NT2/D1 (cell line): ENCODE results near the gene FCGR3B.
"Not testable (repeated sequence)": the region's sequence is repeated elsewhere in the genome, so short reads cannot be mapped to it uniquely, and the experiment has no call there.

Experiments used
- DNase-seq: peaks from one replicate; pipeline ENCODE4 v3.0.0-alpha.2; 2011; ENCODE audit warnings: low read depth, low spot score
- H3K27me3 ChIP-seq: 2 replicates; pipeline ENCODE4 v1.6.0; 2011; ENCODE audit warnings: mild to moderate bottlenecking; ENCODE audit not compliant: insufficient read length, insufficient read depth
- H3K36me3 ChIP-seq: 2 replicates; pipeline ENCODE4 v1.6.1; 2011; ENCODE audit warnings: mild to moderate bottlenecking, low read length, mixed read lengths; ENCODE audit not compliant: insufficient read depth, insufficient read length
- H3K4me1 ChIP-seq: 2 replicates; pipeline ENCODE4 v1.5.1; 2011; ENCODE audit not compliant: insufficient read depth, insufficient read length
- H3K4me3 ChIP-seq: 2 replicates; pipeline ENCODE4 v1.5.1; 2011; ENCODE audit warnings: low read depth; ENCODE audit not compliant: insufficient read length
- H3K9ac ChIP-seq: 2 replicates; pipeline ENCODE4 v1.6.0; 2011; ENCODE audit warnings: low read depth; ENCODE audit not compliant: insufficient read length
- H3K9me3 ChIP-seq: 2 replicates; pipeline ENCODE4 v1.5.1; 2011; ENCODE audit warnings: mild to moderate bottlenecking, low read length; ENCODE audit not compliant: insufficient read depth

Gene FCGR3B

GRCh38 chr1:161594269-161594984 is 36.5 kb downstream of the FCGR3B start:
- not testable (repeated sequence) for DNase-seq, H3K9me3 ChIP-seq, H3K4me1 ChIP-seq, H3K36me3 ChIP-seq, H3K9ac ChIP-seq, H3K4me3 ChIP-seq, H3K27me3 ChIP-seq

DNA sequence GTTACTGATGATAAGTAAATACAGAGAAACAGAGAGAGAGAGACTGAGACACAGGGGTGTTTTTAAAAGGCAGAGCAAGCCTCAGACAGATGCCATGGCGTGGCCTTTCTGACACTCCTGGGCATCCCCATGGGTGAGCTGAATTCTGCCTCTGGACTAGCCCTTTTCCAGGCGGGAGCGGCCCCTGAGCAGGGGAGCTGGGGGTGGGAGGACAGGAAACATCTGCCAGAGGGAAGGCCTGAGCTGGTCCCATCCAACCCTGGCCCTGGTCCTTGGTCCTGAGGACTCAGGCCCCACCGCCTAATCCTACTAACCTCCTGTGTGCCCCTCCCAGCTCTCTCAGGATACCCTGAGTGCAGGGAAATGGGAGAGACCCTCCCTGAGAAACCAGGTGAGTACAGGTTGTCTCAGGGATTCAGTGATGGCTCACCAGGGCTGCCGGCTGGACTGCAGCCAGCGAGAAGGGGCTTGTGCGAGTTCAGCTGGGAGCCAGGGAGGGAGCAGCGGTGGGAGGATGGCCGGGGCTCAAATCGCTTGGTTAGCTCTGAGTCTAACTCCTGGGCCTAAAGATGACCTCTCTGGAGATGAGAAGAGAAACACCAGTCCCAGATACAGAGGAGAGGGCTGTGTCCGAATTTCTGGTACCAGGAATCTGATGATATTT is 37.8 kb downstream of the FCGR3B start:
- not testable (repeated sequence) for H3K4me3 ChIP-seq, H3K9ac ChIP-seq, H3K36me3 ChIP-seq, H3K4me1 ChIP-seq, H3K9me3 ChIP-seq, H3K27me3 ChIP-seq, DNase-seq

- H3K4me1 ChIP-seq, H3K9me3 ChIP-seq, H3K4me3 ChIP-seq, H3K36me3 ChIP-seq, H3K27me3 ChIP-seq, DNase-seq, H3K9ac ChIP-seq: not testable (repeated sequence)
Observed at GRCh38 chr1:161592586-161592985, 38.4 kb downstream of the FCGR3B start.

- not testable (repeated sequence) for H3K4me1 ChIP-seq, H3K4me3 ChIP-seq, DNase-seq, H3K27me3 ChIP-seq, H3K9ac ChIP-seq, H3K9me3 ChIP-seq, H3K36me3 ChIP-seq
Observed at GRCh38 chr1:161589920-161590319, 41.1 kb downstream of the FCGR3B start.

GRCh38 chr1:161589365-161589764 is 41.6 kb downstream of the FCGR3B start:
- DNase-seq, H3K36me3 ChIP-seq, H3K4me1 ChIP-seq, H3K9me3 ChIP-seq, H3K27me3 ChIP-seq, H3K9ac ChIP-seq, H3K4me3 ChIP-seq: not testable (repeated sequence)

DNA sequence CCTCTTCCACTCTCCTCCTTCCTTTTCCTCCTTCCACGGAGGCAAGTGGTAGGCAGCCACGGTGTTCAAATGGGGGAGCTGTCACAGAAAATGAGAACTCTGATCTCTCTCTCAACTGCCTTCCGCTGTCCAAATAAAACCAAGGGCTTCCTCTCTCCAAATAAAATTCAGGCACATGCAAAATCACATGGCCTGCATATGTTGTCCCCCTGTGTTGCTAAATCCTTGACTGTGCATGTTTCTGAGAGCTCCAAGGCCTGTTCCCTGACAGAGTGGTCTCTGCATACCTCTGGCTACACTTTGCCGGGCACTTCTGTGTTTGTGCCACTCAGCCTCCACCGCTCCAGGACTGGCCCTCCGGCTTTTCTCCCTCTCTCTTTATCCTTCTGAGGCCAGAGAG is 42.4 kb downstream of the FCGR3B start:
- not testable (repeated sequence) for H3K4me1 ChIP-seq, H3K4me3 ChIP-seq, H3K9ac ChIP-seq, H3K9me3 ChIP-seq, H3K36me3 ChIP-seq, DNase-seq, H3K27me3 ChIP-seq

GRCh38 chr1:161582882-161583281 is 48.1 kb downstream of the FCGR3B start:
- DNase-seq, H3K9ac ChIP-seq, H3K4me1 ChIP-seq, H3K9me3 ChIP-seq, H3K4me3 ChIP-seq, H3K27me3 ChIP-seq, H3K36me3 ChIP-seq: not testable (repeated sequence)

- not testable (repeated sequence) for H3K4me1 ChIP-seq, H3K4me3 ChIP-seq, H3K36me3 ChIP-seq, H3K27me3 ChIP-seq, DNase-seq, H3K9me3 ChIP-seq, H3K9ac ChIP-seq
Observed at GRCh38 chr1:161580879-161581537, 50.0 kb downstream of the FCGR3B start.

- H3K27me3 ChIP-seq, H3K36me3 ChIP-seq, H3K9ac ChIP-seq, H3K4me1 ChIP-seq, H3K4me3 ChIP-seq, H3K9me3 ChIP-seq, DNase-seq: not testable (repeated sequence)
Observed at GRCh38 chr1:161579856-161580507, 51.0 kb downstream of the FCGR3B start.

GRCh38 chr1:161576676-161577075 is 54.3 kb downstream of the FCGR3B start:
- H3K36me3 ChIP-seq, H3K4me1 ChIP-seq, H3K27me3 ChIP-seq, H3K9me3 ChIP-seq, H3K9ac ChIP-seq, DNase-seq, H3K4me3 ChIP-seq: not testable (repeated sequence)
